ENCODE measurements around the gene FOXP3. TPM values are rescaled to one million over a fixed set of nuclear protein-coding genes. Genes with fewer than 3 reads are reported as not detected.

Gene FOXP3
- total RNA-seq, 4 donors from 2014 or later = not detected

- Histone ChIP-seq H3K27me3 (no peaks in the 10 kb centered on the region), H3K4me3 (no peak overlapping the region), H3K27ac (no peak overlapping the region), H3K4me1 (no peaks in the 10 kb centered on the region), H3K9me3 (no peaks in the 10 kb centered on the region), H3K36me3 (no peaks in the 10 kb centered on the region)
- intact Hi-C loops (cut with DNase I; ENCODE audit: low total_unique reads) = no loop called here
- TF ChIP-seq CTCF (IDR thresholded peaks at IDR 0.05) = no peak
- DNase-seq = no peak
These were observed 21.3 kb downstream of the FOXP3 start for GRCh38 chrX:49243166-49243565.

DNA sequence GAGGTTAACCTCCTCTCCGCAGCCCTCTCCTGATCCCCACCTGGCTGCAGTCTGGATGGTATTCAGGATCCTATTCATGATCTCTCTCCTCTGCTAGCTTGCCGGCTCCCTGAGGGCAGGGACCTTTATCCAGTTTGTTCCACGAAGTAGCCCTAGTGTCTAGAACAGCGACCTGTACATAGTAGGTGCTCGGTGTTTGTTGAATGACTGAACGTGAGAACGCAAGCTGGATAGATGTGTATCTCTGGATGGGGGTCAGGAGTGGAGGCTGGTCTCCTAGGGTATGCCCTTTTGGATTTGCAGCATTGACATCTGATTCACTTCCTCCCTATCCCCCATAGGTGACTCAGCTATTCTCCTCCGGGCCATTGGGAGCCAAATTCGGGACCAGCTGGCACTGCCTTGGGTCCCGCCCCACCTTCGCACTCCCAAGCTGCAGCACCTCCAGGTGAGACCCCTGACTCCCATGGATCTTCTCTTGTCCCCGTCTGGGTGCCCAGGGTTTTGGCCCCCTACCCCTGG is 21.9 kb downstream of the FOXP3 start:
- no peak overlapping the region for H3K4me3 ChIP-seq
- TF ChIP-seq CTCF (IDR thresholded peaks at IDR 0.05) = no peak
- TF ChIP-seq POLR2A (IDR thresholded peaks at IDR 0.05) = no peak

GRCh38 chrX:49238735-49239134 is 25.8 kb downstream of the FOXP3 start:
- Histone ChIP-seq H3K4me3 (no peak overlapping the region), H3K9me3 (no peaks in the 10 kb centered on the region), H3K27me3 (no peaks in the 10 kb centered on the region), H3K27ac (no peak overlapping the region), H3K4me1 (no peaks in the 10 kb centered on the region), H3K36me3 (no peaks in the 10 kb centered on the region)
- no peak for TF ChIP-seq CTCF (IDR thresholded peaks at IDR 0.05)
- TF ChIP-seq POLR2A (IDR thresholded peaks at IDR 0.05) = no peak
- no peak for DNase-seq
- intact Hi-C loops (cut with DNase I; ENCODE audit: low total_unique reads) = no loop called here

More for the DNA sequence above, 21.9 kb downstream of the FOXP3 start:
- no peak for DNase-seq
- no peaks in the 10 kb centered on the region for H3K9me3 ChIP-seq
- intact Hi-C loops (cut with DNase I; ENCODE audit: low total_unique reads) = no loop called here
- H3K27ac ChIP-seq = no peak overlapping the region
- H3K4me1 ChIP-seq = no peaks in the 10 kb centered on the region
- no peaks in the 10 kb centered on the region for H3K36me3 ChIP-seq
- H3K27me3 ChIP-seq = no peaks in the 10 kb centered on the region

- H3K27me3 ChIP-seq = no peaks in the 10 kb centered on the region
- no peak for TF ChIP-seq POLR2A (IDR thresholded peaks at IDR 0.05)
- no peak for TF ChIP-seq CTCF (IDR thresholded peaks at IDR 0.05)
- no peak overlapping the region for H3K4me3 ChIP-seq
- H3K36me3 ChIP-seq = no peaks in the 10 kb centered on the region
- no peaks in the 10 kb centered on the region for H3K9me3 ChIP-seq
- no peaks in the 10 kb centered on the region for H3K4me1 ChIP-seq
- intact Hi-C loops (cut with DNase I; ENCODE audit: low total_unique reads) = no loop called here
- no peak overlapping the region for H3K27ac ChIP-seq
- DNase-seq = no peak
These were observed 27.4 kb downstream of the FOXP3 start for GRCh38 chrX:49237060-49237459.

DNA sequence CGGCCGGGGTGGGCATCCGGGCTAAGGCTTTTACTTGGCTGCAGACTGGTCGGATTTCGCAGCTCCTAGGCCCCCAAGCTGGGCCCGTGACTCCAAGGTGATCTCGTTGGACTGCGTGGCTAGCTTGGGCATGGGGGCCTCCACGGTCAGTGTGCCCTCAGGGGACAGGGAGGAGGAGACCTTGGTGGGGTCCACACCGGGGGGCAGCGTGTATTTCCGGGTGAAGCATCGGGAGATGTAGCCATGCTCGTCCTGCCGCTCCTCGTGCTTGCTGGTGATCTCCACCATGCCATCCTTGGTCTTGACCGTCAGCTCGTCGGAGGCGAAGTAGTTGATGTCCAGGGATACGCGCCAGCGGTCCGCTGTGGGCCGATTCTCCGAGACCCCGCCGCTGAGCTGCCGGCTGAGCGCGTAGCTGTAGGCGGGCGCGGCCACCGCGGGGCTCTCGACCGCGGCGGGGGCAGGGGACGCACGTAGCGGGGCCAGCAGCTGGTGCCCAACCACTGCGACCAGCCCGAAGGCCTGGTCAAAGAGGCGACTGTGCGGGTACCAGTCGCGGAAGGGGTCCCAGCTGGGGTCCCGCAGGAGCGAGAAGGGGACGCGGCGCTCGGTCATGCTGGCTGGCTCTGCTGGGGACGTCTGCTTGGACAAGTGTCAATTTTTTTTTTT is 30.5 kb downstream of the FOXP3 start:
- H3K36me3 ChIP-seq = no peaks in the 10 kb centered on the region
- no peaks in the 10 kb centered on the region for H3K27me3 ChIP-seq
- H3K27ac ChIP-seq = no peak overlapping the region
- H3K4me1 ChIP-seq = no peaks in the 10 kb centered on the region
- no peak for DNase-seq
- no peak for TF ChIP-seq CTCF (IDR thresholded peaks at IDR 0.05)
- TF ChIP-seq POLR2A (IDR thresholded peaks at IDR 0.05) = no peak
- intact Hi-C loops (cut with DNase I; ENCODE audit: low total_unique reads) = no loop called here
- no peaks in the 10 kb centered on the region for H3K9me3 ChIP-seq
- no peak overlapping the region for H3K4me3 ChIP-seq

Measured in uterus (tissue), 4 donors.